Upper lobe of left lung (tissue), 4 donors: ENCODE data around the gene RACGAP1.

Experiments
- POLR2A ChIP-seq, 4 donors: fragments of 450-650 bp; IDR thresholded peaks; one replicate each; pipeline ENCODE4 v1.5.1; 2016 to 2017; ENCODE audit warnings: antibody characterized with exemption in 4 of 4, mild to moderate bottlenecking in 2 of 4
- TF ChIP-seq, protein P1 (sequence below), 6 experiments: fragments of 450-650 bp in 4 of 6; fragments of 200-600 bp in 2 of 6; sonication (generic) in 2 of 6; IDR thresholded peaks; one replicate each; pipeline ENCODE4 v1.5.1; 2016 to 2019; ENCODE audit warnings: antibody characterized with exemption in 6 of 6

DNA sequence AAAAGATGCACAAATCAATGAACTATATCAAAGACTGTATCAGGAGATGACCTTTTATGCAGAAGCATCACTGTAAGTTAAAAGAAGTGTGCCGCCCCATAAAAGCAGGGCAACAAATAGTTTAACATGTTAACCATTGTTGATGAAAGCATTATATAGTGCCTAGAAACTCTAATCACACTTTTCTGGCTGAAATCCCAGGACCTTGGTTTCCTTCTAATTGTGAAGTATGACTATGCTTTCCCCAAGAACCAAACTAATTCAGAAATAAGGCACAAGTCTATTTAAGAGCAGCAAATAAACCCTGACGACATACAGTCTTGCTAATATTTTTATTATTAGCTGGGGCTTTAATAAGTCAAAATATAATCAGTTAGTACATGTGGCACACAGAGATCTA is 21.7 kb downstream of the RACGAP1 start:
- TF ChIP-seq, protein P1, sequence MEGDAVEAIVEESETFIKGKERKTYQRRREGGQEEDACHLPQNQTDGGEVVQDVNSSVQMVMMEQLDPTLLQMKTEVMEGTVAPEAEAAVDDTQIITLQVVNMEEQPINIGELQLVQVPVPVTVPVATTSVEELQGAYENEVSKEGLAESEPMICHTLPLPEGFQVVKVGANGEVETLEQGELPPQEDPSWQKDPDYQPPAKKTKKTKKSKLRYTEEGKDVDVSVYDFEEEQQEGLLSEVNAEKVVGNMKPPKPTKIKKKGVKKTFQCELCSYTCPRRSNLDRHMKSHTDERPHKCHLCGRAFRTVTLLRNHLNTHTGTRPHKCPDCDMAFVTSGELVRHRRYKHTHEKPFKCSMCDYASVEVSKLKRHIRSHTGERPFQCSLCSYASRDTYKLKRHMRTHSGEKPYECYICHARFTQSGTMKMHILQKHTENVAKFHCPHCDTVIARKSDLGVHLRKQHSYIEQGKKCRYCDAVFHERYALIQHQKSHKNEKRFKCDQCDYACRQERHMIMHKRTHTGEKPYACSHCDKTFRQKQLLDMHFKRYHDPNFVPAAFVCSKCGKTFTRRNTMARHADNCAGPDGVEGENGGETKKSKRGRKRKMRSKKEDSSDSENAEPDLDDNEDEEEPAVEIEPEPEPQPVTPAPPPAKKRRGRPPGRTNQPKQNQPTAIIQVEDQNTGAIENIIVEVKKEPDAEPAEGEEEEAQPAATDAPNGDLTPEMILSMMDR (IDR thresholded peaks at IDR 0.05) = no peak
- no peak for TF ChIP-seq POLR2A (IDR thresholded peaks at IDR 0.05)
